ENCODE measurements around the gene NUDT14. TPM values are rescaled to one million over a fixed set of nuclear protein-coding genes. Genes with fewer than 3 reads are reported as not detected.

The NUDT14 gene
- total RNA-seq, 1 experiment from 2014 or later: 50.8 TPM

GRCh38 chr14:105139212-105139825, 41.8 kb downstream of the NUDT14 start:
- Histone ChIP-seq H3K27me3 (ENCODE audit: low read length) (no peaks in the 10 kb centered on the region), H3K4me3 (ENCODE audit: low read length) (no peak overlapping the region), H3K9me3 (ENCODE audit: low read length) (no peaks in the 10 kb centered on the region), H4K20me1 (ENCODE audit: low read length) (no peaks in the 10 kb centered on the region), H3K4me2 (ENCODE audit: low read length) (no peak overlapping the region), H3K27ac (ENCODE audit: low read length) (no peak overlapping the region), H2AFZ (ENCODE audit: low read length) (no peak overlapping the region), H3F3A (ENCODE audit: low read length, unreplicated experiment) (no peaks in the 10 kb centered on the region), H3K36me3 (ENCODE audit: low read depth, low read length) (no peaks in the 10 kb centered on the region), H3K79me2 (ENCODE audit: low read length) (no peaks in the 10 kb centered on the region), H3K9ac (ENCODE audit: low read length) (no peak overlapping the region), H3K4me1 (ENCODE audit: insufficient read depth, low read length) (no peaks in the 10 kb centered on the region), H3K9me2 (replicated peaks; ENCODE audit: low read length) (no peaks in the 10 kb centered on the region)
- intact Hi-C loops (cut with micrococcal nuclease): no loop called here
- ChIA-PET POLR2A (ENCODE audit: unreplicated experiment) (no interaction called here), CTCF (no interaction called here)
- no TSS peak for BruUV-seq (replicated peaks)
- TF ChIP-seq EZH2 (IDR thresholded peaks at IDR 0.05; ENCODE audit: low read length, unreplicated experiment): no peak
- no peak for TF ChIP-seq CTCF (conservative IDR thresholded peaks at IDR 0.05; ENCODE audit: low read depth, low read length)
- no peak for TF ChIP-seq EZH2phosphoT487 (IDR thresholded peaks at IDR 0.05; ENCODE audit: borderline replicate concordance, low read length)
- DNase-seq: no peak
- ATAC-seq: no peak

DNA sequence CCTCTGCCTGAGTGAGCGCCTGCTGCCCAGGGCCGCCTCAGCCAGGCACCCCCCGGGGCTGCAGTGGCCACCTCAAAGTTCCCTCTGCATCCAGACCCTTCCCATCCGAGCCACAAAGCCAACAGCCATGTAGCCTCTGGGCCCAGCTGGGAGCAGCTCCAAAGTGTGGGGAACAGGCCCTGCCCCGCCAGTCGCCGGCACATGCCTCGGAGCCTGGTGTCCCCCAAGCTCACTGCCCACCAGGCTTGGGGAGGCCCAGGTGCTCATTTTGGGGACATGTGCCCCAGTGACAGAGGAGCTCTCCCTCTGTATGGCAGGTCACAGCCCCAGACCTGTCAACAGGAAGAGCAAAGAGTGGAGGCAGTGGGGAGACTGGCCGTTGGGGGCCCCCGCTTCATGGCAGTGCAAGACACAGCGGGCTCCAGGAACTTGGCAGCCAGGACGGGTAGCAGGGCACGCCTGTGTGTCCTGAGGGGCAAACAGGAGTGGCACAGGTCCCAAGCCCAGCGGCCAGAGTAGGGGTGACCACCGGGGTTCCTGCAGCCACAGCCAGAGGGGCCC, 42.5 kb downstream of the NUDT14 start:
- no peak for TF ChIP-seq EZH2phosphoT487 (IDR thresholded peaks at IDR 0.05; ENCODE audit: borderline replicate concordance, low read length)
- no peak for TF ChIP-seq EZH2 (IDR thresholded peaks at IDR 0.05; ENCODE audit: low read length, unreplicated experiment)
- no peak for TF ChIP-seq CTCF (conservative IDR thresholded peaks at IDR 0.05; ENCODE audit: low read depth, low read length)
- Histone ChIP-seq H3K4me1 (ENCODE audit: insufficient read depth, low read length) (no peaks in the 10 kb centered on the region), H3K9me3 (ENCODE audit: low read length) (no peaks in the 10 kb centered on the region), H3K27ac (ENCODE audit: low read length) (no peak overlapping the region), H3K27me3 (ENCODE audit: low read length) (no peaks in the 10 kb centered on the region), H3K9me2 (replicated peaks; ENCODE audit: low read length) (no peaks in the 10 kb centered on the region), H3K36me3 (ENCODE audit: low read depth, low read length) (no peaks in the 10 kb centered on the region), H3F3A (ENCODE audit: low read length, unreplicated experiment) (no peaks in the 10 kb centered on the region), H4K20me1 (ENCODE audit: low read length) (no peaks in the 10 kb centered on the region), H3K79me2 (ENCODE audit: low read length) (no peaks in the 10 kb centered on the region), H2AFZ (ENCODE audit: low read length) (no peak overlapping the region), H3K4me3 (ENCODE audit: low read length) (no peak overlapping the region), H3K4me2 (ENCODE audit: low read length) (no peak overlapping the region), H3K9ac (ENCODE audit: low read length) (no peak overlapping the region)
- DNase-seq (no peak), ATAC-seq (no peak)
- ChIA-PET POLR2A (ENCODE audit: unreplicated experiment) (no interaction called here), CTCF (no interaction called here)
- intact Hi-C loops (cut with micrococcal nuclease): no loop called here
- BruUV-seq (replicated peaks): no TSS peak

DNA sequence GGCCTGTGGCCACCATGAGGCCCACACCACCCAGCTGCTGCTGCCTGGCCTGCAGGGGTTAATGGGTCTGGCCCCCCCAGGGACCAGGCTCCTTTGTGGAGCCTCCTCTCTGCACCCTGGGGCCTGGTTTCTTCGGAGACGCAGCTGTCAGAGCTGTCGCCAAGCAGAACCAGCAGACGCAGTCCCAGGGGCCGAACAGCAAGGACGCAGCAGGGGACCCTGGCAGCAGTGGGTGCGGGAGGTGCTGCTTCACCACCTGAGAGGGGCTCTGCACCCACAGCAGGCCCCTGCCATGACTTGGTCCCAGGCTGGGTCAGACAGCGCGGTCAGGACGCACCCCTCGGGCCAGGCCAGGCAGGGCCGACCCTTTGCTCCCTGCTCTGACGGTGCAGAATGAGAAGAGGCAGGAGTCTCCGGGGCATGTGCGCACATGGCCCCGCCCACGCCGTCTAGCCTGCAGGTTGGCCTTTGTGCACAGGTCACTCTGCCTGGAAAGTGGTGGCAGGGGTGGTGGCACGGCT, 43.0 kb downstream of the NUDT14 start:
- H3K4me1 ChIP-seq (ENCODE audit: insufficient read depth, low read length): no peaks in the 10 kb centered on the region
- ATAC-seq (no peak), DNase-seq (no peak)
- no peak overlapping the region for H3K4me2 ChIP-seq (ENCODE audit: low read length)
- no peaks in the 10 kb centered on the region for H3K9me3 ChIP-seq (ENCODE audit: low read length)
- CTCF ChIA-PET: no interaction called here
- intact Hi-C loops (cut with micrococcal nuclease): no loop called here
- no peaks in the 10 kb centered on the region for H4K20me1 ChIP-seq (ENCODE audit: low read length)
- H3K9ac ChIP-seq (ENCODE audit: low read length): no peak overlapping the region
- H3F3A ChIP-seq (ENCODE audit: low read length, unreplicated experiment): no peaks in the 10 kb centered on the region
- POLR2A ChIA-PET (ENCODE audit: unreplicated experiment): no interaction called here
- no peak overlapping the region for H2AFZ ChIP-seq (ENCODE audit: low read length)
- no TSS peak for BruUV-seq (replicated peaks)
- H3K27ac ChIP-seq (ENCODE audit: low read length): no peak overlapping the region
- H3K4me3 ChIP-seq (ENCODE audit: low read length): no peak overlapping the region
- TF ChIP-seq CTCF (conservative IDR thresholded peaks at IDR 0.05; ENCODE audit: low read depth, low read length) (no peak), EZH2phosphoT487 (IDR thresholded peaks at IDR 0.05; ENCODE audit: borderline replicate concordance, low read length) (no peak), EZH2 (IDR thresholded peaks at IDR 0.05; ENCODE audit: low read length, unreplicated experiment) (no peak)
- no peaks in the 10 kb centered on the region for H3K27me3 ChIP-seq (ENCODE audit: low read length)
- H3K36me3 ChIP-seq (ENCODE audit: low read depth, low read length): no peaks in the 10 kb centered on the region
- H3K9me2 ChIP-seq (replicated peaks; ENCODE audit: low read length): no peaks in the 10 kb centered on the region
- no peaks in the 10 kb centered on the region for H3K79me2 ChIP-seq (ENCODE audit: low read length)

Measured in PC-3 (cell line).